NT2/D1 (cell line): ENCODE data around the gene SLC4A1AP.

ENCODE experiments used
- SUZ12 ChIP-seq: IDR thresholded peaks from 2 replicates; pipeline ENCODE4 v1.6.1; 2011; ENCODE audit not compliant: insufficient read length, insufficient read depth; ENCODE audit errors: extremely low read depth
- YY1 ChIP-seq: IDR thresholded peaks from 2 replicates; pipeline ENCODE4 v1.6.1; 2011; ENCODE audit not compliant: insufficient read length, insufficient read depth
- ZNF274 ChIP-seq: IDR thresholded peaks from 2 replicates; pipeline ENCODE4 v1.6.1; 2011; ENCODE audit warnings: mild to moderate bottlenecking, low read depth, low read length

- TF ChIP-seq SUZ12 = no peak
- no peak for TF ChIP-seq YY1
- no peak for TF ChIP-seq ZNF274
Observed at GRCh38 chr2:27724905-27725701, 61.4 kb downstream of the SLC4A1AP start.
